Activated CD8-positive, alpha-beta memory T cell treated with anti-CD3 and anti-CD28 coated beads for 1 hour (primary cell): ENCODE results near the gene PNMA8C.
"Not testable (repeated sequence)": the region's sequence is repeated elsewhere in the genome, so short reads cannot be mapped to it uniquely, and the experiment has no call there.

Experiments used
- DNase-seq, 2 donors: peaks; one replicate each; pipeline ENCODE4 v3.0.0-alpha.2; 2020; ENCODE audit warnings: low read depth in 1 of 2; ENCODE audit errors: extremely low read depth in 1 of 2

Gene PNMA8C

DNA sequence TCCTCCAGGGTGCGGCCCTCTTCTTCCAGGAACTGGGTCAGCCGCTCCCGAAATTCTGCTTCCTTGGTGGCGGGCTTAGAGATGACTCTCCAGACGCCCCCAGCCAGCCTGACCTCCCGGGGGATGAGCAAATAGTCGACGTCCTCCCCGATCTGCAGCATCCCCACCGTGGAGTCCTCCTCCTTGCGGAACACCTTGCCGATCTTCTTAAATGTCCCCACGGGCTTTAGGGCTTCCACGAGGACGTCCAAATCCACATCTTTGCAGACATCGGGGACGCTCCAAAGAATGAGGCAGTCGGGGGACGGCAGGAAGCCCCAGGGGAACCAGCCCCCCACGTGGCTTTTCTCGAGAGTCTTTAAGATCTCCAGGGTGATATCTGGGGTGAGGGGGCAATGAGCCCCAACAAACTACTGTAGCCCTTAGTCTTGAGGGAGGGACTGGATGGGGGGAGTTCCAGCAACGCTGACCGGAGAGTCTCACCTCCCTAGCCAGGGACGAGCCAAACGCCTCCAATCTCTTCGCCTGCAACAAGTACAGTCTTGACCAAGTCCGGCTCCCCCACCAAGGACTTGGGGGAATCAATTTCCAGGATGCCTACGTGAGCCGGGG lies 16.0 kb downstream of the PNMA8C start:
- no peak for DNase-seq

DNA sequence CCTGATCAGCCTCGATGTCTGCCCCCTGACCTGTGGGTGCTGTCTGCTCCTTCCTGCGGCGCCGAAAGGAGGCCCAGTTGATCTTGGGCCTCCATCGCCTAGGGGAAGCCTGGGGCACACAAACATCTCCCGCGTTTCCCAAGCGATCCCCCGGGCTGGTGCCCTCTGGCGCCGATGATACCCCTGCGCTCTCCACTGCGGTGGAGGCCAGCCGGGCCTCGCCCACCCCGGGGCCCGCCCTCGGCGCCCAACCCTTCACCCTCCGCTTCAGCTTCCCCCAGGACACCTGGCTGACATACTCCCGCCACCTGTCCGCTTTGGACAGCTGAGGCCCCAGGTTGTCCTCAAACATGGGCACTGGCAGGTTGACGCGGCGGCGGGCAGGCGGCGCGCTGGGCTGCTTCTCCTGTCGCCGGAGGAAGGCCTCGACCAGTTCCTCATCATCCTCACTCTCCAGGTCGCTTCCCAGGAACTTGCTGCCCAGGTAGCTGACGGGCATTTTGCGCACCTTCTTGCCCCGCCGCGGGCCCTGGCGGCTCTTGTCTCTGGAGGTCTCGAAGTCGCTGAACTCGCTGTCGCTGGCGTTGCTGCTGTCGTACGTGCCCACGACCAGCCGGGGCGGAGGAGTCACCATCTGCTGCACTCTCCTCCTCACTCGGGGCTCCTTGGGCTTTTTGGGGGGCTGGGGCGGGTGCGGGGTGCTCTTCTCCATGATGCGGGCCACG lies 16.6 kb downstream of the PNMA8C start:
- DNase-seq: no peak

DNA sequence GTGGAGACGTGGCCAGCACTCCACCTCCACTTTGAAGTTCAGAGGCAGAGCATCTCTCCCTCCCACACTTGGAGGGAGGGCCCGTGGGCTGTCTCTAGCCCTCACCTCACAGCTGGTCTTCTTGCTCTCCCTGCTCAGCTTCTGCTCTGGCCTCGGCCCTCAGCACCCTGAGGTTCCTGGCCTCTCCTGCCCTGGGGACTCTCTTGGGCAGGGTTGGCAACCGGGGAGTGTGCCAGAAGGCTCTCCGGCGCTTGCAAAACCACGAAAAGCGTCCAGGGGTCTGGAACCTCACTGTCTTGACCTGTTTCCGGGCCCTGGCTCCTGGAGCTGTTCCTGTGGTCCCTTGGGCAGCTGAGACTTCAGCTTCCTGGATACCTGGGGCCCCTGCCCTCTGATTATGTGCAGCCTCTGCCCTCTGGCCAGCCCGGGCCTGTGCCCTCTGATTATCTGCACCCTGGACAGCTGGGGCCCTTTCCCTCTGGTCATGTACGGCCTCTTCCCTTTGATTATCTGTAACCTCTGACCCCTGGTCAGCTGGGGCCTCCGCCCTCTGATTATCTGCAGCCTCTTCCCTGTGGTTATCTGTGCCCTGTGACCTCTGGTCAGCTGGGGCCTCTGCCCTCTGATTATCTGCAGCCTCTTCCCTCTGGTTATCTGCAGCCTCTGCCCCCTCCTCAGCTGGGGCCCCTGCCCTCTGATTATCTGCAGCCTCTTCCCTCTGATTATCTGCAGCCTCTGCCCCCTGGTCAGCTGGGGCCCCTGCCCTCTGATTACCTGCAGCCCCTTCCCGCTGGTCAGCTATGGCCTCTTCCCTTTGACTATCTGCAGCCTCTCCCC lies 17.4 kb downstream of the PNMA8C start:
- no peak for DNase-seq

DNA sequence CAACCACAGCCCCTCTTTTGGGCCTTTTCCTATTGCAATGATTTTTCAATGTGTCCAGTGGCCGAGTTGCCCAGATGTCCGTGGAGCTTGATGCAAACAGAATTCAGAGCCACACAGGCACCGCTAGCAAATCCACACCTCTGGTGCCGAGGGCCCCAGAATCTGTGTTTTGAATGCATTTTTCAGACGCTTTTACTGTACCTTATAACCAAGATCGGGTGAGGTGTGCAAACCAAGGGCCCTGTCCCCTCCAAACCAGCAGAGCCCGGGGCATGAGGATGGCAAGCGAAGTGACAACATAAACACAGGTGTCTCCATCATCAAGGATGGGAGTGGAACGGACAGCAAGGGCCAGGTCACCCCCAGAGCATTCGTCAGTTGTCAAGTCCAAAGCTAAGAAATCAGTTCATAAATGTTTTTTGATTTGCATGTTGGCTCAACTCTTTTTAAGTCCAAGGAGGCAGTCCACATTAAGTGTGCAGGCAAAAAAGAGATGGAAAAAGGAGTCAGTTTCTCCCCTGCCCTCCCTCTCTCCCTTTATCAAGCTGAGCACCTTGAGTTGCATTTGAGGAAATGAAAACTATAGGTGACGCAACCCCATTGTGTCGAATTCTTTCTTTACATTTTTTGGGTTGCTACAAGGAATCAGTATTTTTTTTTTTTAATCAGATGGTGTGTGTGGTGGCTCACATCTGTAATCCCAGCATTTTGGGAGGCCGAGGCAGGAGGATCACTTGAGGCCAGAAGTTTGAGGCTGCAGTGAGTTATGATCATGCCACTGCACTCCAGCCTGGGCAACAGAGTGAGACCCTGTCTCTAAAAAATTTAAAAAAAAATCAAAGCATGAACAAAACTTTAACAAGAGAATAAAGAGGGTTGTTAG lies 18.3 kb downstream of the PNMA8C start:
- DNase-seq: no peak

DNA sequence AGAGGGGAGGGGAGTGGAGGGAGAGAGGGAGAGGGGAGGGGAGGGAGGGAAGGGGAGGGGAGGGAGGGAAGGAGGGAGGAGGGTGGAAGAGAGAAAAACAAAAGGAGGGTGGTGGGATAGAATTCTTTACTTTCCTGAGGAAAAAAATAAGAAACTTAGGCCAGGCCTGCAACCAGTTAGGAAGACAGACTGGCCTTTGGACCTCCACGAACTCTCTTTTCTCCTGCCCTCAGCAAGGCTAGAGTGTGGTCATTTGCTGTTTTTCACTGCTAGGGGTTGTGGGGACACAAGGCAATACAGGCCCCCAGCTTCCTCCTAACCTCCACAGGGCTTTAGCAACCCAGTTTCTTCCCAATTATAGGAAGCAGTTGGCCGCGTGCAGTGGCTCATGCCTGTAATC lies 19.5 kb downstream of the PNMA8C start:
- DNase-seq: no peak

DNA sequence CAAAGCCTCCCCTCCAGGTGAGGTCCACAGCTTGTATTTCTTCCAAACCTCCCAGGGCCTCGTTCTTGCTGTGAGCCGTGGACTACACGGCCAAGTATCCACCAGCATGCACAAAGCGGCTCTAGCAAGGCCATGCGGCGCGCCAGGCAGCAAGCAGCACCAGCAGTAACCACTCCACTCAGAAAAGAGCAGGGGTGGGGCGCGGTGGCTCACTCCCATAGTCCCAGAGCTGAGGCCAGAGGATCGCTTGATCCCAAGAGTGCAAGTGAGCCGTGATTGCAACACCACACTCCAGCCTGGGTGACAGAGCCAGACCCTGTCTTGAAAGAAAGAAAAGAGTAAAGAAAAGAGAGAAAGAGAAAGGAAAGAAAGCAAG lies 20.1 kb downstream of the PNMA8C start:
- no peak for DNase-seq

DNA sequence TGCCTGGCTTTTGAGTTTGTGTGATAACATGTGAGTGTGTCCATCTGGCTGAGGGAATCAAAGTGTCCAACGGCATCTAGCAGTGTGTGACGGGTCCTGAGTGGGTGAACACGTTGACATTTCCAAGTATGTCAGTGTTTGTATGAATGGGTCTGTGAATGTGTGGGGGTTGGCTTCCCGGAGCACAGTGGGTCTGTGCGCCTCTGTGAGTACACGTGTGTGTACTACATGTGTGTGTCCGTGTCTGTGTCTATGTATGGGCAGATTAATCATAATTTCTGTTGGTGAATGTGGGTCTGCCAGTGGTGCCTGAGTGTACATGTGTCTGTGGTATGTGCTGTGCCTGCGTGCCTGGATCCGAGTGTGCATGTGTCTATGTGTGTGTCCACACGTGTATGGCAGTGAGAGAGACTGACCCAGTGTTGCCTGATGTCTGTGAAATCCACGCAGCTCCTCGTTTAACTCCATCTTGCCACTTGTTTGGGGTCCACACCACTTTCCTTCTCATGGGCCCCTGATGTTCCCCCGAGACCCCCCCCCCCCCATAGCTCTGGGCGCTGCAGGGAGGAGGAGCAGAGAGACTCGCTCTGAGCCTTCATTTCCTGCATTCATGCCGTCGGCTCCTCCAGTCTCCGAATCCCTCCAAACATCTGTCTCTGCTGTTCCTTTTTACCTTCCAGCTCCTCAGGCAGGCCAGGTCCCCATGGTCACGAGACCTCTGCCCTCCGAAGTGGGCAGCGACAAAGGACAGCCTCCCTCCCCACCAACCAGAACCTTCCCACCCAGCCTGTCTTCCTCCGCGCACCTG lies 20.7 kb downstream of the PNMA8C start:
- no peak for DNase-seq

DNA sequence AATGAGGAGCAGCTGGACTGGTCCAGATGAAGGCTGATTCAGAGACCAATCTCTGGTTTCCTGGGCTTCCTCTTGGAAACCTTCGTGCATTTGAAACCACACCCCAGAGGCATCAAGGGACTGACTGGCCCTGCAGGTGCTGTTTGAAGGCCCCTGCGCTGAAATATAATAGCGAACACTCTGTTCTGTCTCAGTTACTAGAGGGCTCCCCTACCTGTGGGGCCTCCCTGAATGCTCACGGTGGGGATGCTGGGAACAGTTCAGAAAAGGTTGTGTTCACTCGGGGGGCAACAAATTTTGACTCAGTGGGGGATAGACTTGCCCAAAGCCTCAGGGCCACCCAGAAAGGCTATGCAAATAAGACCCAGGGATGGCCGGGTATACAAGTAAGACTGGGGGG lies 21.8 kb downstream of the PNMA8C start:
- no peak for DNase-seq

DNA sequence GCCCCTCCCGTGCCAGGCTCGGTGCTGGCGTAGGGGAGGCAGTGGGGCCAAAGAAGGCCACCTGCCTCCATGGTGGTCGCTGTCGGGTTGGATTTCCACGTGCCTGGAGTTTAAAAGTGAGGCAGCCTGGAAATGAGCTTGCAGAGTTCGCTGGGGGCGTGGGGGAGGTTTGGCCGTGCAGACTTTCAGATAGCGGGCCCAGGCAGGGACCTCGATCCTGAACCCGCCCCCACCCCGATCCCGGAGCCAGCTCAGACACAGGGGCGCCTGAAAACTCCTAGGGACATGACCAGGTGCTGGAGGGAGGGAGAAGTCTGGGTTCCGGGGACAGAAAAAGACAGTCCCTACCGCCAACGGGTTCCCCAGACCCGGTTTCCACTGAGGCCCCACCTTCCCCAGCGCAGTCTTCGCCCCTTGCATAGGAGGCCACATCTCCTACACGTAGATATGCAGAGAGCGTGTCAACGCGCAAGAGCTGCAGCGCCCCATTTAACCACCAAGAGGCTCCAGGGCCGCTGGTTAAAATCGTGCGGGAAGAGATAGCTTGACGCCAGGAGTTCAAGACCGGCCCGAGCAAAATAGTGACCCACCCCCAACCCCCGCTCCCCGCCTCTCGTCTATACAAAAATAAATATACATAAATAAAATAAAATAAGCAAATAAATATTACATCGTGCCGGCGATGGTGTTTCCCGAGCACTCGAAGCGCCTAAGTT lies 23.8 kb downstream of the PNMA8C start:
- no peak for DNase-seq

DNA sequence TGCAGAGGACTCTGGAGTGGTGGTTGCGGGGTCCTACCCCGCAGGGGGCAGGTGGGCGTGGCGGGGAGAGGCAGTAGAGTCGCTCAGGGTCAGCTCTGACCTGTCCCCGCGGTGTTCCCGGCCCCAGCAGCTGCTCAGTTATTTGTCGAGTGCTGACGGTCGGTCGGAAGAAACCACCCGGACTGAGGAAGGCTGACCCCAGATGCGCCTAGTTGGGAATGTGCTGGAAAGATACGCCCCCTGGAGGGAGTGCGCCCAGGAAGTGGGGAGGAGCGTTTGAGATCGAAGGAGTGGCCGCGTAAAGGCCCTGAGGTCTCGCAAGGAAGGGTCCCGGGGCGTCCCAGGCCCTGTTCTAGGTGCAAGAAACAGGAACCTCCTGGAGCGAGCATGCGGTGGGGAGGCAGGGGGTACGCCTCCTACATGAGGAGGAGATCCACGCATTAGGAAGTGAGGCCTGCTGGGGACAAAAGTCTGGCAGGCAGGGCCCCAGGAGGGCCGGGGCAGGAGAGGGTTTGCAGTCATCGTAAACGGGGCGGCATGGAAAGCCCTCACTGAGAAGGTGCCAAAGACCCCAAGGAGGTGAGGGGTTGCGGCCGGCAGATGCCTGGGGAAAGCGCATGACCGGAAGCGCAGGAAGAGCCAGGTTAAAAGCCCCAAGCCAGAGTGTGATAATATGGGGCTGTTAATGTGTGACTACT lies 24.5 kb downstream of the PNMA8C start:
- DNase-seq: no peak

DNA sequence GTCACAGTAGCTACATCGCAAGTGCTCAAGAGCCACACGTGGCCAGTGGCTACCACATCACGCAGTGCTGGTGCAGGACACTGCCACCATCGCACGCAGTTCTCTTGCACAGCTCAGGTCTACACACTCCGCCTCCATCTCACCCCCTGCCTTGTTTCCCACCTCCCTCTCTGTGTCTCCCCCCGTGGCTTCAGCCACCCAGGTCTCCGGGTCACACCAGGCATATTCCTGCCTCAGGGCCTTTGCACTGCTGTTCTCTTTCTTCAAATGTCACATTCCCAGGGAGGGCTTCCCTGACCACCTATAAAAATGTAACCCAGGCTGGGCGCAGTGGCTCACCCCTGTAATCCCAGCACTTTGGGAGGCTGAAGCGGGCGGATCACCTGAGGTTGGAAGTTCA lies 26.0 kb downstream of the PNMA8C start:
- no peak for DNase-seq

DNA sequence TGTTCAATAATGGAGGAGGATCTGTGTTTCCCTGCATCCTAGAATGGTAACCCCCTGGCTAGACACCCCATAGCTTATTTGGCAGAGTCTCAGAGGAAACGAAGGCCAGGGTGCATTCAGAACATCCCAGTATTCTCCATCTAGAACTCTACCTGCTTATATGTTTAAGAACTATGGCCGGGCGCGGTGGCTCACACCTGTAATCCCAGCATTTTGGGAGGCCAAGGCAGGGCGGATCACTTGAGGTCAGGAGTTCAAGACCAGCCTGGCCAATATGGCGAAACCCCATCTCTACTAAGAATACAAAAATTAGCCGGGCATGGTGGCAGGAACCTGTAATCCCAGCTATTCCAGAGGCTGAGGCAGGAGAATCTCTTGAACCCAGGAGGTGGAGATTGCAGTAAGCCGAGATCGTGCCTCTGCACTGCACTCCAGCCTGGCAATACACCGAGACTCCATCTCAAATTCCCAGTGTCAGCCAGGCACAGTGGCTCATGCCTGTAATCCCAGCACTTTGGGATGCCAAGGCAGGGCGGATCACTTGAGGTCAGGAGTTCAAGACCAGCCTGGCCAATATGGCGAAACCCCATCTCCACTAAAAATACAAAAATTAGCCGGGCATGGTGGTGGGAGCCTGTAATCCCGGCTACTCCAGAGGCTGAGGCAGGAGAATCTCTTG lies 30.8 kb downstream of the PNMA8C start:
- not testable (repeated sequence) for DNase-seq

DNA sequence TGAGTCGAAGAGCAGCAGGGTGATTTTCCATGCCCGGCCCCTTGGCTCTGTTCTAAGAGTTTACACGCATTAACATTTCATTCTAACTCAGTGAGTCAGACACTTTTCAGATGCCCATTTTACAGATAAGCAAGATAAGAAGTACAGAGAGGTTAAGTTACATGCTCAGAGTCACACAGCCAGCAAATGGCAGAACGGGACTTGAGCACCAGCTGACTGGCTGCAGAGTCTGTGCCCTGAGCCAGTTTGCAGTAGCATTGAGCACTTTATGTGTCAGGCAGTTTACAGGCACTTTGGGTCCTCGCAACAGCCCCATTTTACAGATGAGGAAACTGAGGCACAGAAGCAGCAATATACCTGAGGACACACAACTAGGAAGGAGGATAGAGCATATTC lies 34.3 kb downstream of the PNMA8C start:
- no peak for DNase-seq

DNA sequence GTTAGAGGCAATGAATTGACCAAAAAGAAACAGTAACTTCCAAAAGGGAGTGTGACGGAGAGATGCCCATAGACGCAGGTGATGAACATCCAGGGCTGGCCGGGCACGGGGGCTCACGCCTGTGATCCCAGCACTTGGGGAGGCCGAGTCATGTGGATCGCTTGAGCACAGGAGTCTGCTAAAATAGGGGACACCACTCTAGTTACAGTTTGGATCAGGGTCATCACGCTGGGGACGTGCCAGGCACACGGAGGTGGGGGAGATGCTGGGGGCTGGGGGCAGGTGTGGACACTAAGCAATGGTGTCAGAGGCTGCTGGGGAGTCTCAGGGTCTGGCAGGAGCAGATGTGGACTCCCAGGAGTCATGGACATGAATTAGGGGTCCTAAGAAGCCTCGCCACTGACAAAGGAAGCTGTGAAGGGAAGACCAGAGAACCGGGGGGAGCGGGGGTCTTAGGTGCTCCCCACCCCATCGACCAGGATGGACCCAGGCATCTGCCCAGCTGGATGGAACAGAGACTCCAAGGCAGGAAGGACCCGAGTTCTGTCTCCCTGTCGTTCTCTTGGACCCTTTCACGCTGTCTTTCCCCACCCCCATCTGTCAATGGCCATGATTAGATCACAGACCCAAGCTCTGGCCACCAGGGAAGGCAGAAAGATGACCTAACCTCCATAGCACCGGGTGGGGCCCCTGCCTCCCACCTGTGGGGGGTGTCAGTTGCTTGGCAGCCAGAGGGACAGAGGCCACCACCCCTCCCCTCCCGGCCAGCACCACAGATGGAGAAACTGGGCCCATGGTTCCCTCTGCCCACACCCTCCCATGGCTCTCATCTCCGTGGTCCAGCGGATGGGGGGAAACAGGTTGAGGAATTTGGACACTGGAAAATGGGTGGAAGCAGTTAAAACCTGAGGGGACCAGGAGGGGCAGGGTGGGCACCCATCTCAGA lies 35.0 kb downstream of the PNMA8C start:
- DNase-seq: no peak

DNA sequence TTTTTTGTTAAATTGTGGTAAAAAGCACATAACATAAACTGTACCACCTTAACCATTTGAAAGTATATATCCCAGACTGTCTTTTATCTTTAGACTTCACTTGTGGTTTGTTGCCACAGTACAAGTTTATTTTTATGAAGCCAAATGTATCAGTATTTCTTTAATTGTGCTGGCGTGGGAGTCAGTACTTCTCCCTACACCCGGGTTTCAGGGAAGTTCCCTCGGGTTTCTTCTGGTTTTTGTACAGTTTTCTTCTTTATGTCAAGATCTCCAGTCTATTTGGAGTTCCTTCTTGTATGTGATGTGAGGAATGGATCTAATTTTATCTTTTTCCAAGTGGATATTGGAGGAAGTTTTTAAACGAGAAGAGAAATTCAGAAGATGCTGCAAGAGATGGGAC lies 35.9 kb downstream of the PNMA8C start:
- no peak for DNase-seq

DNA sequence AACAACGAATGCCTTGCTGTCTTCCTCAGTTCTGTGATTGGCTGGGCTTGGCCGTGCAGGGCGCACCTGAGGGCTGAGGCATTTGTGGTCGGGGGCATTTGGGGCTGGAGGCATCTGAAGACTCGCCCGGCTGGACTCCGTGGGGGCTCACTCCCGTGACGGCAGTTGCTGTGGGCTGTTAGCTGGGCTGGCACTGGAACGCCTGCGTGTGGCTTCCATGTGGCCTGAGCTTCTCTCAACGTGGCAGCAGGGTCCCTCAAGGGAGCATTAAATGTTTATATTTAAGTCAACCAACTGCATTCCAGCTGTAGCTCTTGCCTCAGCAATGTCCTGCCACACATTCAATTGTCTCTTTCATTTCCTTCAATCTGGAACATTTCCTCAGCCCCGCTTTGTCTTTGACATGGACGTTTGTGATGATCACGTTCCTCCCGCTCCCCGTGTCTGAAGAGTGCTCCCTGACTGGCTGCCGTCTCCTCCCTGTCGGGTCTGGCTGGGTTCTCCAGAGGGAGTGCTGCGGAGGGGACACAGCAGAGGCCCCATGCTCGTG lies 36.4 kb downstream of the PNMA8C start:
- DNase-seq: no peak
